Spleen (tissue), 7 donors: ENCODE results near the gene LYPD3.

Source experiments
- CTCF ChIP-seq, 11 experiments: fragments of 200-600 bp in 7 of 11; fragments of 450-650 bp in 4 of 11; sonication (generic) in 4 of 11; IDR thresholded peaks in 8 of 11; conservative IDR thresholded peaks in 3 of 11; 1 replicate in 7 of 11; 2 replicates in 4 of 11; pipeline versions ENCODE4 v1.4.0 to v1.8.0; 2016 to 2021; ENCODE audit warnings: antibody characterized with exemption in 11 of 11, inconsistent platforms in 4 of 11, mild to moderate bottlenecking in 1 of 11
- POLR2A ChIP-seq, 3 donors: fragments of 450-650 bp; IDR thresholded peaks; one replicate each; pipeline ENCODE4 v1.5.1; 2017; ENCODE audit warnings: antibody characterized with exemption in 3 of 3, mild to moderate bottlenecking in 1 of 3
- donor health status: DM: no; HTN: no; CAD: no; lungs with moderate emphysema.
- donor health status: DM: no; HTN: no; CAD: no.
- donor health status: DM: no; HTN: no; CAD: no.

GRCh38 chr19:43506629-43507028 lies 41.2 kb upstream of the LYPD3 start:
- TF ChIP-seq CTCF (IDR thresholded peaks at IDR 0.05 in 8 of 11, conservative IDR thresholded peaks at IDR 0.05 in 3 of 11) (no peak), POLR2A (IDR thresholded peaks at IDR 0.05) (no peak)
